Smooth muscle cell (in vitro differentiated cells): ENCODE results near the gene CA10. TPM values are rescaled to one million over a fixed set of nuclear protein-coding genes. Genes with fewer than 3 reads are reported as not detected.

Source experiments
- DNase-seq: peaks from one replicate; lab custom pipeline; 2025; ENCODE audit not compliant: unreplicated experiment; lab: John Stamatoyannopoulos, UW
- H2AFZ ChIP-seq: fragments of 200-600 bp; sonication (generic); 2 replicates; pipeline ENCODE4 v1.6.0; 2016; ENCODE audit warnings: antibody characterized with exemption, low read depth, mild to moderate bottlenecking
- H3F3A ChIP-seq: fragments of 200-600 bp; sonication (generic); 2 replicates; pipeline ENCODE4 v1.6.0; 2017; ENCODE audit warnings: antibody characterized with exemption, low read depth
- H3K27ac ChIP-seq: fragments of 200-600 bp; sonication (generic); 2 replicates; pipeline ENCODE4 v1.5.1; 2016; ENCODE audit warnings: low read depth, mild to moderate bottlenecking
- H3K27me3 ChIP-seq: fragments of 200-600 bp; sonication (generic); 2 replicates; pipeline ENCODE4 v1.6.1; 2016; ENCODE audit warnings: low read depth, mild to moderate bottlenecking
- H3K36me3 ChIP-seq: fragments of 200-600 bp; sonication (generic); 2 replicates; pipeline ENCODE4 v1.5.1; 2016; ENCODE audit warnings: low read depth
- H3K4me1 ChIP-seq: fragments of 200-600 bp; sonication (generic); 2 replicates; pipeline ENCODE4 v1.5.1; 2016; ENCODE audit warnings: low read depth
- H3K4me2 ChIP-seq: fragments of 200-600 bp; sonication (generic); 2 replicates; pipeline ENCODE4 v1.6.0; 2016; ENCODE audit warnings: mild to moderate bottlenecking
- H3K4me3 ChIP-seq: fragments of 200-600 bp; sonication (generic); 2 replicates; pipeline ENCODE4 v1.5.1; 2016; ENCODE audit warnings: mild to moderate bottlenecking
- H3K79me2 ChIP-seq: fragments of 200-600 bp; sonication (generic); 2 replicates; pipeline ENCODE4 v1.6.0; 2016; ENCODE audit warnings: low read depth, mild to moderate bottlenecking
- H3K9ac ChIP-seq: fragments of 200-600 bp; sonication (generic); 2 replicates; pipeline ENCODE4 v1.6.0; 2016; ENCODE audit warnings: low read depth
- H3K9me3 ChIP-seq: fragments of 200-600 bp; sonication (generic); replicated peaks from 2 replicates; pipeline ENCODE4 v1.5.1; 2016; ENCODE audit warnings: low read depth
- H4K20me1 ChIP-seq: fragments of 200-600 bp; sonication (generic); 2 replicates; pipeline ENCODE4 v1.6.0; 2016; ENCODE audit warnings: low read depth
- WGBS: methylation state at CpG from one replicate; pipeline ENCODE4 v1.1.7; 2016; ENCODE audit warnings: low lambda C conversion rate; 5-methylcytosine and 5-hydroxymethylcytosine counted together
- polyA plus RNA-seq: library from polyadenylated mRNA; unstranded; fragments of >200 nt; fragmentation: Nextera tagmentation; extraction: Ambion mirVana; gene quantifications from 2 replicates; pipeline ENCODE4 v1.2.1, GENCODE V29; 2016
- total RNA-seq: library from RNA; depleted of rRNA; stranded (reverse); fragments of >200 nt; gene quantifications from 2 replicates; pipeline ENCODE4 v1.2.3, GENCODE V29; 2014
- TF ChIP-seq, protein P1 (sequence below): fragments of 200-600 bp; sonication (generic); IDR thresholded peaks from 2 replicates; pipeline ENCODE4 v1.5.1; 2017; ENCODE audit warnings: borderline replicate concordance, mild to moderate bottlenecking, antibody characterized with exemption; ENCODE audit not compliant: insufficient read depth, poor library complexity, severe bottlenecking

Gene CA10
- total and polyA plus RNA-seq, 2 experiments from 2014 or later = 0.54 TPM; not detected in 1

GRCh38 chr17:51610155-51610554, 548.4 kb downstream of the CA10 start:
- Histone ChIP-seq H3K27ac (no peak overlapping the region), H3K36me3 (no peaks in the 10 kb centered on the region), H2AFZ (no peak overlapping the region), H3K79me2 (no peaks in the 10 kb centered on the region), H3K9ac (no peak overlapping the region), H3K4me3 (no peak overlapping the region), H3K4me1 (no peaks in the 10 kb centered on the region), H3K9me3 (no peaks in the 10 kb centered on the region), H3K27me3 (no peaks in the 10 kb centered on the region), H3K4me2 (no peak overlapping the region), H3F3A (no peaks in the 10 kb centered on the region), H4K20me1 (no peaks in the 10 kb centered on the region)
- 76% methylated on average over 4 of the region's 4 CpGs for WGBS
- no peak for DNase-seq
- TF ChIP-seq, protein P1, sequence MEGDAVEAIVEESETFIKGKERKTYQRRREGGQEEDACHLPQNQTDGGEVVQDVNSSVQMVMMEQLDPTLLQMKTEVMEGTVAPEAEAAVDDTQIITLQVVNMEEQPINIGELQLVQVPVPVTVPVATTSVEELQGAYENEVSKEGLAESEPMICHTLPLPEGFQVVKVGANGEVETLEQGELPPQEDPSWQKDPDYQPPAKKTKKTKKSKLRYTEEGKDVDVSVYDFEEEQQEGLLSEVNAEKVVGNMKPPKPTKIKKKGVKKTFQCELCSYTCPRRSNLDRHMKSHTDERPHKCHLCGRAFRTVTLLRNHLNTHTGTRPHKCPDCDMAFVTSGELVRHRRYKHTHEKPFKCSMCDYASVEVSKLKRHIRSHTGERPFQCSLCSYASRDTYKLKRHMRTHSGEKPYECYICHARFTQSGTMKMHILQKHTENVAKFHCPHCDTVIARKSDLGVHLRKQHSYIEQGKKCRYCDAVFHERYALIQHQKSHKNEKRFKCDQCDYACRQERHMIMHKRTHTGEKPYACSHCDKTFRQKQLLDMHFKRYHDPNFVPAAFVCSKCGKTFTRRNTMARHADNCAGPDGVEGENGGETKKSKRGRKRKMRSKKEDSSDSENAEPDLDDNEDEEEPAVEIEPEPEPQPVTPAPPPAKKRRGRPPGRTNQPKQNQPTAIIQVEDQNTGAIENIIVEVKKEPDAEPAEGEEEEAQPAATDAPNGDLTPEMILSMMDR = no peak

GRCh38 chr17:51608251-51608933, 550.1 kb downstream of the CA10 start:
- H3K4me1 ChIP-seq = no peaks in the 10 kb centered on the region
- no peak for DNase-seq
- no peak overlapping the region for H3K9ac ChIP-seq
- H4K20me1 ChIP-seq = no peaks in the 10 kb centered on the region
- H3K27me3 ChIP-seq = no peaks in the 10 kb centered on the region
- no peaks in the 10 kb centered on the region for H3K79me2 ChIP-seq
- H2AFZ ChIP-seq = no peak overlapping the region
- TF ChIP-seq, protein P1 = no peak
- H3K9me3 ChIP-seq = no peaks in the 10 kb centered on the region
- H3F3A ChIP-seq = no peaks in the 10 kb centered on the region
- WGBS = 89% methylated on average over 9 of the region's 9 CpGs
- no peaks in the 10 kb centered on the region for H3K36me3 ChIP-seq
- H3K27ac ChIP-seq = no peak overlapping the region
- no peak overlapping the region for H3K4me3 ChIP-seq
- H3K4me2 ChIP-seq = no peak overlapping the region

- no peaks in the 10 kb centered on the region for H3K79me2 ChIP-seq
- H3K27ac ChIP-seq = no peak overlapping the region
- H3K4me1 ChIP-seq = no peaks in the 10 kb centered on the region
- no peaks in the 10 kb centered on the region for H3K9me3 ChIP-seq
- H3K36me3 ChIP-seq = no peaks in the 10 kb centered on the region
- no peaks in the 10 kb centered on the region for H4K20me1 ChIP-seq
- TF ChIP-seq, protein P1 = no peak
- H3K9ac ChIP-seq = no peak overlapping the region
- WGBS = 79% methylated on average over 2 of the region's 2 CpGs
- no peaks in the 10 kb centered on the region for H3K27me3 ChIP-seq
- no peak overlapping the region for H3K4me3 ChIP-seq
- H3K4me2 ChIP-seq = no peak overlapping the region
- no peak for DNase-seq
- no peaks in the 10 kb centered on the region for H3F3A ChIP-seq
- no peak overlapping the region for H2AFZ ChIP-seq
These were observed 551.0 kb downstream of the CA10 start for GRCh38 chr17:51607512-51607911.
